NCI-H510A (cell line): ENCODE data around the gene EFL1.

ENCODE experiments used
- DNase-seq: peaks from one replicate; lab custom pipeline; 2025; lab: John Stamatoyannopoulos, UW

Gene EFL1

DNA sequence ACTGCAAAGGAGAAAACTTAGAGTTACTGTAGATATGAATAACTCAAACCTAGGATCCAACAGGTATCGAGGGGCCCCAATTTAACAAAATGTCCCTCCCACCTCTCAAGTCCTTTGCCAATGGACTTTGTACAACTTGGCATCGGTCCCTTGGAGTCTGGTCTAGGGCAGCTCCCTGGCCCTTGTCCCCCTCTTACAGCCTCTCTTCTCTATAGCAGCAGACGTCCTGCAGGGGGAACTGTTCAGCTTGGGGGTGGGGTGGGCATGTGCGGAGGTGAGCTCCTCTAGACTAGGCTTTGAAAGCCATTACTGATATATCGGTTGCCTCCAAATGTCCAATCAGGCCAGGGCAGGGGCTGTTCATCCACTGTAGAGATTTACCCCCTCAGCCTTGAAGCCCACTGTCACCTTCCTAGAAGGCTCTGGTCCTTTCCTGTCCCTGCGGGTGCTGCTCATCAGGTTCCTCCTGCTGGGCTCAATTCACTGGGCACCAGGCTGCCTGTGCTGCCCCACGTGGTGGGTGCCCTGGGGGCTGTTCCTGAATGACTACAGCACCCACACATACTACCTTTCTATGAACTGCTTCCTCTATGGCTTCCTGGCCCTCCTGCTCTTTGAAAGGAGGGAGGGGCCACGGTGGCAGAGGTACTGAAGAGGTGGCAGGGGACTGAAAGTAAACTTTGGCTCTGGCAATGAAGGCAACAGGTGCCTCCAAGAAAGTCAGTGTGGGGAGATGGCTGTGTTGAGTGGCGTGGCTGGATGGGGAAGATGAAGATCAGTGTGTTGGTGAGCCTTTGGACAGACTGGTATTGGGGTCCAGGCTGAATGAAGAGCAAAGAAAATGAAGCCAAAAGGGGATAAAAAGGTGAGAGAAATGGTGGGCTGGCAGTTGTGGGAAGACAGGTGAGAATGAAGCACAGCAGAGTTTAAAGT is 137.9 kb downstream of the EFL1 start:
- no peak for DNase-seq

GRCh38 chr15:82122746-82123400 is 139.7 kb downstream of the EFL1 start:
- DNase-seq, result no peak

- DNase-seq, result no peak
Observed at GRCh38 chr15:82118040-82118439, 144.5 kb downstream of the EFL1 start.

GRCh38 chr15:82117296-82117695 is 145.2 kb downstream of the EFL1 start:
- DNase-seq, result no peak

- no peak for DNase-seq
Observed at GRCh38 chr15:82114660-82115059, 147.9 kb downstream of the EFL1 start.

- DNase-seq, result no peak
Observed at GRCh38 chr15:82113106-82113715, 149.3 kb downstream of the EFL1 start.

GRCh38 chr15:82111918-82112317 is 150.6 kb downstream of the EFL1 start:
- no peak for DNase-seq

DNA sequence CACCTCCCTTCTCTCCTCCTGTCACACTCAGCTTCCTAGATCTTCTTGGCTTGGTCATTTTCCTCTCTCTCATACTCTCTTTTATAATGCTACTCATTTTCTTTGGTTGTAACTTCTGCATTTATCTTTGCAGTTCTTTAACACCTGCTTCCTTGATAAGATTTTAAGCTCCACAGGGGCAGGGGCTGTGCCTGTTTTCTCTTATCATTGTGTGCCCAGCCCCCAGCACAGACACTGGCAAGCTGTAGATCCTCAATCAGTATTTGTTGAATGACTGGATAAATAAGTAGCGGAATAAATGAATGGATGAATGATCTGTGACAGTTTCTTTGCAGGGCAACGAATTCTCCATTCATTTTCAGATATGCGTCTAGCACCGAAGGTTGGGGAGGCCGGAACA is 152.4 kb downstream of the EFL1 start:
- no peak for DNase-seq

DNA sequence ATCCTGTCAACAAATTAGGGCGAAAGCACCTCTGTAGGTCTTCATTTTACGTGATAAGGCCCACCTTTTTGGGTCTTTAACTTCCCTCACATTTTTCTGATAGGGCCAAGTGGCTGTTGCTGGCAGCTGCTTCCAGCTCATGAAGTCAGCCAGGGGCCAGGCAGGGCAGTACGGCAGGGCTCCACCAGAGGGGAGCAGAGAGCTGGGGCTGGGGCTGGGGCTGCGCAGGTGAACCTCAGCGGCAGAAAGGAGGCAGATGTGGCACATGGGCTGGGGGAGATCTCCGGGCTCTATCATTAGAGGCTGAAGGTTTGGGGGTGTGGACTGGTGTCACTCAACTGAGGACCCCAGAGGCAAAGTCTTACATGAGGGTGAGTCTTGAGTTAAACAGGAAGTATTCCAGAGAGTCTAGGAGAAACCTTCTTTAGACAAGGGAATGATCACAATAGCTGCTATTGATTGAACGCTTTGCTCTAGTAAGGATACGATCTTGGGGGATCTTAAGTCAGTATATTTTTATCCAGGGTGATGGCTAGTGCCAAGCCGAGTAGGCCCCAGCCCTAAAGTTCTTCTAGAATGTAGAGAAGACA is 153.9 kb downstream of the EFL1 start:
- peak; percentile 13 for DNase-seq

DNA sequence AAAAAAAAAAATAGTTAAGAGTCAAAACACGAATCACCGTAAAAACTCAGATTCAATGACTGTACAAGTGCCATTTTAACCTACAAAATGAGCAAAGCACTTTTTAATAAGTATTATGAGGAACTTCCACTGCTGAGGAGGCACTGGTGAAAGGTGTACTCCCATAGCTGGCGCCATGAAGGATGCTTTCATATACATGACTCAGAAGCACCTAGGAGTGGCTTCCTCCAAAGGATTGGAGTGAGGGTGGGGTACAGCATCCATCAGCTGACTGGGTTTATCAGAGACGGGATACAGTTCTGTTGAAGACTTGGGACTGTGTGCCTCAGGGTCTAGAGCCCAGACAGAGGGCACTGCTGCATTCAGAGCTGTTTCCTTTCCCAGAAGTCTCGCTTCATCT is 155.9 kb downstream of the EFL1 start:
- no peak for DNase-seq

DNA sequence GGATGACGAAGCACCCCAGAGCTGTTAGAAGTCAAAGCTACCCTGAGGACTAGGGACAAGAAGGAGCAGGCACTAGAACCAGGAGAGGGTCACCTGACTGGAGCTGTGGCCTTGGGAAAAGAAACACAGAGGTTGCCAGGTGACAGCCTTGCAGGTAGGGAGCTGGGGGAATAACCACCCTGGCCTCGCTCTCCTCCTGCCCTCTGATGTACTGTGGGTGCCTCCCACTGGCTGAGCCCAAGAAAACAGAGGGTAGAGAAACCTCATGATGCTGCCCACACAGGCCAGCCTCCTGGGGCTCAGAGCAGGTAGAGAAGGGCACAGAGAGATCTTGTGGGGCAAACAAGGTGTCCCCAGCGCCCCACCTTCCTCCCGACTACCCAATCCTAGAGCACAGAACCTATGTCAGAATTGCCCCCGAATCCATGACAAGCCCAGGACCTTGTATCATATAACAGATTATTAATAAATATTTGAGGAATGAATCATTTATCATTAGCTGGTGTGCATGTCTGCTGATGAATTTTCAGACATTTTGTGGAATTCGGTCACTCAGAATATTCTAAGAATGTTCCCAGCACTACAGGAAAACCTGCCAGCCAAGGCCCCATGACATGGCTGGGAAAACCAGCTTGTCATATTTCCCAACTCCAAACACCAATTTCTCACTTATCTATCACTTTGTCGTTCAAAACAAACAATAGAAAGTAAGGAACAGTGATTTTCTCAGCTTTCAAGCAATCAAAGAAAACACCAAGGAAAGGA is 156.9 kb downstream of the EFL1 start:
- peak; percentile 51 for DNase-seq

DNA sequence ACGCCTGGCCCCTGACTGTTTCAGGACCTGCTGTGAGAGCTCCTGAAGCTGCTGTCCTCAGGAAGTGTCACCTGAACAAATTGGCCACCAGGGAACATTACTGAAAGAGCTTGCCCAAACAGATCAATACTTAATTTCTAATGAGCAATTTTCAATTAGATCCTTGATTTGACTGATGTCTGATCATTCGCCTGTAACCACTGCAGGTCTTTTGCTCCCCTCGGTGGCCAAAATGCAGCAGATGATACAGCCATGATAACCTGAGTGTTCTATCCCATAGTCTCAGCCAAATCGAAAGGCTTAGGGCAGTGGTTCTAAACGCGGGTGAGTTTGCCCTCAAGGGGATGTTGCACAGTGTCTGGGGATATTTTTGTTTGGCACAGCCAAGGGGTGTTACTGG is 159.1 kb downstream of the EFL1 start:
- no peak for DNase-seq

DNA sequence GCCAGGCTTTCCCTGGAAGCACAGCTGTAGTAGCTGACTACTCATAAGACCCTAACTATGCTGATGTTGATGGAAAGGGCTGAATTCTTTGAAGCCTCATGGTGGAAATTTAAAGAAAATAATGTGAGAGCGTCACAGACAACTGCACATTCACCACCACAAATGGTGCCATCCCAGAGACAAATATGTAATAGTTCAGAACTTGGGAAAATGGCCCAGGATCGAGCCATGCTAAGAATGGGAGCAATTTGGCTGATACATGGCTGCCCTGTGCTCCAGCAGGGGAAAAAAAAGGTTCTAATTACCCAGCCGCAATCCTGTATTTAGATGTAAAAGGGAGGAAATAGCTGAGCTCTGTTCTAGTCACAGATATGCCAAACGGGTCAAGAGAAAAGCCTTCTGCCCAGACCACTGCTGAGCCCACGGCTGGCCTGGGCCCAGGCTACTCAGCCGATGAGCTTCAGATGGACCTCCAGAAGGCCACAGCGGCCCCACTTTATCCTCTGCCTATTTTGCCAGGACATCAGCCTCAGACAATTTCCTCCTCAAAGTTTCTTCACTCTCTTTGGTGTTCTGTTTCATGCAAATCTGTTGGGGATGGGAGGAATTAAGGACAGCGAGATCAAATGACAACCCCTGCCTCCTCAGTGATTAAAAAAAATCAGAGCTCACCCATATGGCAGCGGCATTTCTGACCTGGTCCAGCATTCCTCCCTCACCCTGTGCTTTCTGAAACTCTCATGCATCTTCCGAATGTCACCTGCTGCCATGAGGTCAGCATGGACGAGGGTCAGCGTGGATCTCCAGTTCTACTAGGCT is 162.2 kb downstream of the EFL1 start:
- DNase-seq, result no peak

- no peak for DNase-seq
Observed at GRCh38 chr15:82098674-82099073, 163.9 kb downstream of the EFL1 start.

DNA sequence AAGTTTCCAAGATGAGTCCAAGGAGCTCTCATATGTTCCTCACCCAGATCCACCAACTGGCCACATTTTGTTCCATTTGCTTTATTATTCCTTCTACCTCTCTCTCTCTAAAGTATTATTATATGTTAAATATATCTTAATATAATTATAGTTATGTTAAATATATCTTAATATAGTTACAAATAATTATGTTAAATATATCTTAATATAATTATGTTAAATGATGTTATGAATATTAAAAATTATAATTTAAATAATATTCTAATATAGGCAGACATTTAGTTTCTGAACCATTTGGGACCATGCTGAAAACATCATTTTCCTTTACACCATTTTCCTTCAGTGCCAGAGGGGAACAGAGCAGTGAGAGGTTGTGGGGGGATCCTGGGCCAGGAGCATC is 166.7 kb downstream of the EFL1 start:
- DNase-seq, result no peak

DNA sequence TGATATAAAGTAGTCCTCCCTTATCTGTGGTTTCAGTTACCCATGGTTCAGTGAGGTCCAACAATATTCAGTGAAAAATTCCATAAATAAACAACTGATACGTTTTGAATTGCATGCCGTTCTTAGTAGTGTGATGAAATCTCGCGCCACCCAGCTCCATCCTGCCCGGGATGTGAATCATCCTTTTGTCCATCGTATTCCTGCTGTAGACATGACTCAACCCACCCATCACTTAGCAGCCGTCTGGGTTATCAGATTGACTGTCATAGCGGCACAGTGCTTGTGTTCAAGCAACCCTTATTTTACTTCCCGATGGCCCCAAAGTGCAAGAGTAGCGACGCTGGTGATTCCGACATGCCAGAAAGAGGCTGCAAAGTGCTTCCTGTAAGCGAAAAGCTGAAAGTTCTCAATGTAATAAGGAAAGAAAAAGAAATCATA is 168.7 kb downstream of the EFL1 start:
- DNase-seq, result no peak

DNA sequence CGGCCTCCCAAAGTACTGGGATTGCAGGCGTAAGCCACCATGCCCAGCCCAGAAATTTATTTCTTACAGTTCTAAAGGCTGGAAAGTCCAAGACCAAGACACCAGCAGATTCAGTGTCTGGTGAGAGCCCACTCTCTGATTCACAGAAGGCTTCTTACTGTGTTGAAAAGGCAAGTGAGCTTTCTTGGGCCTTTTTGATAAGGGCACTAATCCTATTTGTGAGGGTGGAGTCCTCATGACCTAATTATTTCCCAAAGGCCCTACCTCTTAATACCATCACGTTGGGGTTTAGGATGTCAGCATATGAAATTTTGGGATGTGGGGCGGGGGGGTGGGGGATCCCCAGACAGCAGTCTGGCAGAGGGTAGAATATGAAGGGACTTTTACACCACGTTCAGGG is 169.2 kb downstream of the EFL1 start:
- DNase-seq, result no peak

DNA sequence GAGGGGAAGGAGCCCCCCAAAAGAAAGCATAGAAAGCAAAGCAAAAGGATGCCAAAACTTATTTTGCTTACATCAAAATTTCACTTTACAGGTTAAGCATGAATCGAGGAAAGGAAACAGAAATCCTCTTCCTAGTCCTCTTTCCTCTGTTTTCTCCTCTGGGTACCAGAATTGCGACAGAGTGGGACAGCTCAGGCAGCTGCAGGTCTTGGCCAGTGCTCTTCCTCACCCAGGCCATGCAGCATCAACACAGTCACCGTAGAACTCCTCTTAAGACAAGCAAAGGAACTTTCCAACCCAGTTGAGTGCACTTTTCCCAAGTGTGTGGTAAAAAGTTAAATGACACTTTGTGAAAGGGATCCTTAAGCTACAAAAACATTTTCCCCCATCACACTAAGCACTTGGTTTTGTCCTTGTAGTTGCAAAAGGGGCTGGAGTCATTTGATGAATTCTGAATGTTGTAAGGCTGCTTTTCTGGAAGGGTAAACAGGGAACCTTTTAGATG is 170.8 kb downstream of the EFL1 start:
- no peak for DNase-seq

- DNase-seq, result no peak
Observed at GRCh38 chr15:82086243-82086995, 176.1 kb downstream of the EFL1 start.
